ENCODE data around the gene PCF11. TPM values are rescaled to one million over a fixed set of nuclear protein-coding genes. Genes with fewer than 3 reads are reported as not detected.
A peak's percentile ranks its signal among the peaks of the same experiment; 100 is the strongest.

PCF11 gene
- polyA plus RNA-seq, 2 of the 4 experiments (the other 2 are of a cell fraction): 24.7 to 42.3 TPM

DNA sequence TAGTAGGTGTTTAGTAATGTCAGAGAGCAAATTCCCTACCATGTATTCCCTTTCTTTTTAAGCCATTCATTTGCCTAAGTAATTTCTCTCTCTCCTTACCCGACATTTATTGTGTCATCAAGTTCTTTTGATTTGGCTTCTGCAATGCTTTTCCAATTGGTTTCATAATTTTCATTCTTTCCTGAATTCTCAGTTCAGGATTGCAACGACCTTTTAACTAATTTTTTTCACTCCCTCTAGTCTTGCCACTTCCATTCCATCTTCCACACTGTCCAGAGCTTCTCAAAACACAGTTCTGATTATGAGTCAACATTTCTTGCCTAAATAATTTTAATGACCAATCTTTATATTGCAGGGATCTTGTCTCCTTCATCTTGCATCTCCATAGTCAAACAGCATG, 44.0 kb upstream of the PCF11 start (continued):
- TF ChIP-seq, protein P1, sequence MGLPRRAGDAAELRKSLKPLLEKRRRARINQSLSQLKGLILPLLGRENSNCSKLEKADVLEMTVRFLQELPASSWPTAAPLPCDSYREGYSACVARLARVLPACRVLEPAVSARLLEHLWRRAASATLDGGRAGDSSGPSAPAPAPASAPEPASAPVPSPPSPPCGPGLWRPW (IDR thresholded peaks at IDR 0.05): no peak
- TF ChIP-seq POLR2AphosphoS2 (conservative IDR thresholded peaks at IDR 0.05; ENCODE audit: low read length) (no peak), MYC (IDR thresholded peaks at IDR 0.05; ENCODE audit: borderline replicate concordance, low read length) (no peak), JUN (IDR thresholded peaks at IDR 0.05) (no peak)
- TF ChIP-seq, protein P2, sequence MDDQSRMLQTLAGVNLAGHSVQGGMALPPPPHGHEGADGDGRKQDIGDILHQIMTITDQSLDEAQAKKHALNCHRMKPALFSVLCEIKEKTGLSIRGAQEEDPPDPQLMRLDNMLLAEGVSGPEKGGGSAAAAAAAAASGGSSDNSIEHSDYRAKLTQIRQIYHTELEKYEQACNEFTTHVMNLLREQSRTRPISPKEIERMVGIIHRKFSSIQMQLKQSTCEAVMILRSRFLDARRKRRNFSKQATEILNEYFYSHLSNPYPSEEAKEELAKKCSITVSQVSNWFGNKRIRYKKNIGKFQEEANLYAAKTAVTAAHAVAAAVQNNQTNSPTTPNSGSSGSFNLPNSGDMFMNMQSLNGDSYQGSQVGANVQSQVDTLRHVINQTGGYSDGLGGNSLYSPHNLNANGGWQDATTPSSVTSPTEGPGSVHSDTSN (IDR thresholded peaks at IDR 0.05): no peak

DNA sequence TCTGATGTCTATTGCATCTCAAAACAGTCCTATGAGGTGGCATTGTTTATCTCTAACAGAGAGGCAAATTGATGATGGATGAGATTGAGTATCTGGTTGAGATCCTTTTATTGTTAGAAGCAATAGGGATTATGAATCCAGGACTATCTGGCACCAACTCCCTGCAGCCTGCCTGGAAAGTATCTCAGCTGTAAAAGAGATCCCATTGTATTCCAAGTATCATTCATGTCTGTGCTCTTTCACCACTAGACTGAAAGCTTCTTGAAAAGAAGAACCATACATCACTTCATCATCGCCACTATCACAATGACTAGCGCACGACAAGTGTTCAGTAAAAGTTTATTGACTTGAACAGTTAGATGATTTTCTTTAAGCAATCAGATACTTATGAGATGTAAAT, 41.9 kb upstream of the PCF11 start:
- Histone ChIP-seq H3K4me1 (no peaks in the 10 kb centered on the region), H3K4me2 (no peak overlapping the region), H3K27ac (no peak overlapping the region), H3K9me3 (no peaks in the 10 kb centered on the region), H3K4me3 (no peak overlapping the region)
- no peak for TF ChIP-seq EHF (CRISPR knock-in tag; IDR thresholded peaks at IDR 0.05)
- TF ChIP-seq, protein P3, sequence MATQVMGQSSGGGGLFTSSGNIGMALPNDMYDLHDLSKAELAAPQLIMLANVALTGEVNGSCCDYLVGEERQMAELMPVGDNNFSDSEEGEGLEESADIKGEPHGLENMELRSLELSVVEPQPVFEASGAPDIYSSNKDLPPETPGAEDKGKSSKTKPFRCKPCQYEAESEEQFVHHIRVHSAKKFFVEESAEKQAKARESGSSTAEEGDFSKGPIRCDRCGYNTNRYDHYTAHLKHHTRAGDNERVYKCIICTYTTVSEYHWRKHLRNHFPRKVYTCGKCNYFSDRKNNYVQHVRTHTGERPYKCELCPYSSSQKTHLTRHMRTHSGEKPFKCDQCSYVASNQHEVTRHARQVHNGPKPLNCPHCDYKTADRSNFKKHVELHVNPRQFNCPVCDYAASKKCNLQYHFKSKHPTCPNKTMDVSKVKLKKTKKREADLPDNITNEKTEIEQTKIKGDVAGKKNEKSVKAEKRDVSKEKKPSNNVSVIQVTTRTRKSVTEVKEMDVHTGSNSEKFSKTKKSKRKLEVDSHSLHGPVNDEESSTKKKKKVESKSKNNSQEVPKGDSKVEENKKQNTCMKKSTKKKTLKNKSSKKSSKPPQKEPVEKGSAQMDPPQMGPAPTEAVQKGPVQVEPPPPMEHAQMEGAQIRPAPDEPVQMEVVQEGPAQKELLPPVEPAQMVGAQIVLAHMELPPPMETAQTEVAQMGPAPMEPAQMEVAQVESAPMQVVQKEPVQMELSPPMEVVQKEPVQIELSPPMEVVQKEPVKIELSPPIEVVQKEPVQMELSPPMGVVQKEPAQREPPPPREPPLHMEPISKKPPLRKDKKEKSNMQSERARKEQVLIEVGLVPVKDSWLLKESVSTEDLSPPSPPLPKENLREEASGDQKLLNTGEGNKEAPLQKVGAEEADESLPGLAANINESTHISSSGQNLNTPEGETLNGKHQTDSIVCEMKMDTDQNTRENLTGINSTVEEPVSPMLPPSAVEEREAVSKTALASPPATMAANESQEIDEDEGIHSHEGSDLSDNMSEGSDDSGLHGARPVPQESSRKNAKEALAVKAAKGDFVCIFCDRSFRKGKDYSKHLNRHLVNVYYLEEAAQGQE (IDR thresholded peaks at IDR 0.05): no peak
- TF ChIP-seq MYC (IDR thresholded peaks at IDR 0.05; ENCODE audit: borderline replicate concordance, low read length): no peak
- no peak for TF ChIP-seq PHF8 (IDR thresholded peaks at IDR 0.05; ENCODE audit: borderline replicate concordance, low read depth)
- no peak for TF ChIP-seq EHMT2 (IDR thresholded peaks at IDR 0.05; ENCODE audit: low read depth)
- TF ChIP-seq FOSB (CRISPR knock-in tag; IDR thresholded peaks at IDR 0.05): no peak
- no peak for TF ChIP-seq ESRRA (IDR thresholded peaks at IDR 0.05; ENCODE audit: borderline replicate concordance, low read length)
- TF ChIP-seq, protein P4, sequence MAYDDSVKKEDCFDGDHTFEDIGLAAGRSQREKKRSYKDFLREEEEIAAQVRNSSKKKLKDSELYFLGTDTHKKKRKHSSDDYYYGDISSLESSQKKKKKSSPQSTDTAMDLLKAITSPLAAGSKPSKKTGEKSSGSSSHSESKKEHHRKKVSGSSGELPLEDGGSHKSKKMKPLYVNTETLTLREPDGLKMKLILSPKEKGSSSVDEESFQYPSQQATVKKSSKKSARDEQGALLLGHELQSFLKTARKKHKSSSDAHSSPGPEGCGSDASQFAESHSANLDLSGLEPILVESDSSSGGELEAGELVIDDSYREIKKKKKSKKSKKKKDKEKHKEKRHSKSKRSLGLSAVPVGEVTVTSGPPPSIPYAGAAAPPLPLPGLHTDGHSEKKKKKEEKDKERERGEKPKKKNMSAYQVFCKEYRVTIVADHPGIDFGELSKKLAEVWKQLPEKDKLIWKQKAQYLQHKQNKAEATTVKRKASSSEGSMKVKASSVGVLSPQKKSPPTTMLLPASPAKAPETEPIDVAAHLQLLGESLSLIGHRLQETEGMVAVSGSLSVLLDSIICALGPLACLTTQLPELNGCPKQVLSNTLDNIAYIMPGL (CRISPR knock-in tag; IDR thresholded peaks at IDR 0.05; ENCODE audit: borderline replicate concordance): no peak
- TF ChIP-seq NPAS2 (CRISPR knock-in tag; IDR thresholded peaks at IDR 0.05; ENCODE audit: borderline replicate concordance): no peak
- no peak for FAIRE-seq
- POLR2A ChIA-PET: no interaction called here
- CTCF ChIA-PET: interaction anchor here (1.3 kb wide), 1 partner anchor 16 kb away, joined by 5 read pairs; no protein-coding TSS in a partner anchor
- 97% methylated on average over 3 of the region's 3 CpGs for WGBS (ENCODE audit: missing lambda C conversion rate)
- ATAC-seq: no peak
- no peak for DNase-seq (ENCODE audit: low read depth in 1 of 2, low spot score in 1 of 2)

DNA sequence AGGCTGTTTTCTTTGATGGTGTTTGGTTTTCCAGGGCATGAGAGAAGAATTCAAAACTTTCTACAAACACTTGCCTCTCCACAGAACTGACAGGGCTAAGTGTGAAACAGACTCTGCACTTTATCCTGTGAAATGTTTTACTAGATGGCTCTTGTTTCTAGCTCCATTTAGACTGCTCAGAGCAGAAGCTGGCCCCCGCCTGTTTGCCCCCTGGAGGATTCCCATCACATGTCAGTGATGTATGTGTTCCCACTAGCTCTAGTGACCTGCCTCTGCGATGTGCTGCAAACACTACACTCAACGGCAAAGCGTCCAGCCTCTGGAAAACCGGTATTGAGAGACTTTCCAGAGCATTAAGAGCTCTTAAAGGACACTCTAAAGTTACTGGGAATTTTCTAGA, 41.4 kb upstream of the PCF11 start:
- Histone ChIP-seq H3K4me2 (no peak overlapping the region), H3K4me3 (no peak overlapping the region), H3K4me1 (no peaks in the 10 kb centered on the region), H3K9me3 (no peaks in the 10 kb centered on the region), H3K27ac (no peak overlapping the region)
- ChIA-PET CTCF (interaction anchor here (0.7 to 1.3 kb wide), 2 partner anchors 16 to 29 kb away, joined by 4 to 5 read pairs; no protein-coding TSS in a partner anchor), POLR2A (interaction anchor here (0.6 kb wide), 1 partner anchor 66 kb away, joined by 4 read pairs; no protein-coding TSS in a partner anchor)
- 76% methylated on average over 5 of the region's 5 CpGs for WGBS (ENCODE audit: missing lambda C conversion rate)
- ATAC-seq: peak in 1 of 2 experiments; percentile 21; a peak in 2 of 6 replicates
- TF ChIP-seq HDAC2 (IDR thresholded peaks at IDR 0.05) (no peak), FOXS1 (CRISPR knock-in tag; IDR thresholded peaks at IDR 0.05) (no peak), GATA3 (IDR thresholded peaks at IDR 0.05; ENCODE audit: borderline replicate concordance) (no peak), RARB (CRISPR knock-in tag; IDR thresholded peaks at IDR 0.05) (no peak), MYC (IDR thresholded peaks at IDR 0.05; ENCODE audit: borderline replicate concordance, low read length) (no peak), MAFK (IDR thresholded peaks at IDR 0.05; ENCODE audit: partially characterized antibody) (no peak), MAZ (IDR thresholded peaks at IDR 0.05; ENCODE audit: borderline replicate concordance, low read depth, low read length) (no peak), EHMT2 (IDR thresholded peaks at IDR 0.05; ENCODE audit: low read depth) (no peak), BHLHE40 (IDR thresholded peaks at IDR 0.05; ENCODE audit: low read depth, low read length) (no peak), PHF8 (IDR thresholded peaks at IDR 0.05; ENCODE audit: borderline replicate concordance, low read depth) (no peak), HOXB5 (CRISPR knock-in tag; IDR thresholded peaks at IDR 0.05) (no peak), SMC3 (IDR thresholded peaks at IDR 0.05) (no peak), ZSCAN20 (CRISPR knock-in tag; IDR thresholded peaks at IDR 0.05) (no peak), CEBPB (IDR thresholded peaks at IDR 0.05) (no peak)
- TF ChIP-seq, protein P1 (IDR thresholded peaks at IDR 0.05): no peak
- TF ChIP-seq, protein P5, sequence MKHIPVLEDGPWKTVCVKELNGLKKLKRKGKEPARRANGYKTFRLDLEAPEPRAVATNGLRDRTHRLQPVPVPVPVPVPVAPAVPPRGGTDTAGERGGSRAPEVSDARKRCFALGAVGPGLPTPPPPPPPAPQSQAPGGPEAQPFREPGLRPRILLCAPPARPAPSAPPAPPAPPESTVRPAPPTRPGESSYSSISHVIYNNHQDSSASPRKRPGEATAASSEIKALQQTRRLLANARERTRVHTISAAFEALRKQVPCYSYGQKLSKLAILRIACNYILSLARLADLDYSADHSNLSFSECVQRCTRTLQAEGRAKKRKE (CRISPR knock-in tag; IDR thresholded peaks at IDR 0.05; ENCODE audit: low read depth): no peak
- TF ChIP-seq, protein P6, sequence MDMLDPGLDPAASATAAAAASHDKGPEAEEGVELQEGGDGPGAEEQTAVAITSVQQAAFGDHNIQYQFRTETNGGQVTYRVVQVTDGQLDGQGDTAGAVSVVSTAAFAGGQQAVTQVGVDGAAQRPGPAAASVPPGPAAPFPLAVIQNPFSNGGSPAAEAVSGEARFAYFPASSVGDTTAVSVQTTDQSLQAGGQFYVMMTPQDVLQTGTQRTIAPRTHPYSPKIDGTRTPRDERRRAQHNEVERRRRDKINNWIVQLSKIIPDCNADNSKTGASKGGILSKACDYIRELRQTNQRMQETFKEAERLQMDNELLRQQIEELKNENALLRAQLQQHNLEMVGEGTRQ (IDR thresholded peaks at IDR 0.05): no peak
- no peak for DNase-seq (ENCODE audit: low read depth in 1 of 2, low spot score in 1 of 2)
- FAIRE-seq: no peak
